A549 (cell line): Measurements from ENCODE around the gene GNG2. TPM values are rescaled to one million over a fixed set of nuclear protein-coding genes. Genes with fewer than 3 reads are reported as not detected.

ENCODE experiments used
- ATAC-seq, 2 experiments: fragments of 200-7000 bp in 1 of 2; fragments of >200 bp in 1 of 2; cut with Nextera tagmentation in 1 of 2; cut with Tn5 transposase in 1 of 2; 3 replicates each; pipeline versions ENCODE4 v1.8.0 to v1.9.1; 2018 to 2020; ENCODE audit warnings: mild to moderate bottlenecking in 1 of 2, moderate library complexity in 1 of 2
- CTCF ChIA-PET: fragments of 300-600 bp; sonication (Branson Sonifier 250); formaldehyde crosslinking; extraction: SDS; loops from one replicate; lab custom pipeline; 2021; ENCODE audit warnings: antibody characterized with exemption, inconsistent platforms; lab: Yijun Ruan, JAX
- POLR2A ChIA-PET: fragments of 350-600 bp; formaldehyde crosslinking; extraction: SDS; loops from one replicate; lab custom pipeline; 2021; ENCODE audit warnings: antibody characterized with exemption, inconsistent platforms; lab: Yijun Ruan, JAX
- DNase-seq, 2 experiments: peaks; one replicate each; pipeline versions ENCODE4 v3.0.0 to v3.0.0-alpha.2; 2011 to 2016; ENCODE audit warnings: low read depth in 1 of 2, low spot score in 1 of 2
- FAIRE-seq: peaks from 2 replicates; lab custom pipeline; 2011; peaks lifted over from hg19 to GRCh38; lab: Jason Lieb, UNC
- H3K27ac ChIP-seq, 2 experiments: fragments of >200 bp; sonication (Bioruptor Twin); formaldehyde crosslinking; 3 replicates each; pipeline ENCODE4 v1.5.1; 2016 to 2017
- H3K4me1 ChIP-seq: fragments of >200 bp; sonication (Bioruptor Twin); formaldehyde crosslinking; 3 replicates; pipeline ENCODE4 v1.6.1; 2016
- H3K4me2 ChIP-seq: fragments of >200 bp; sonication (Bioruptor Twin); formaldehyde crosslinking; 3 replicates; pipeline ENCODE4 v1.6.1; 2016
- H3K4me3 ChIP-seq: fragments of >200 bp; sonication (Bioruptor Twin); formaldehyde crosslinking; 3 replicates; pipeline ENCODE4 v1.5.1; 2016
- H3K9me3 ChIP-seq: fragments of >200 bp; sonication (Bioruptor Twin); formaldehyde crosslinking; 3 replicates; pipeline ENCODE4 v1.6.1; 2016
- BHLHE40 ChIP-seq: IDR thresholded peaks from 2 replicates; pipeline ENCODE4 v1.6.1; 2012; ENCODE audit warnings: low read depth, low read length, inconsistent platforms
- CBX2 ChIP-seq: fragments of 200-600 bp; sonication (generic); IDR thresholded peaks from 2 replicates; pipeline ENCODE4 v1.6.1; 2016; ENCODE audit warnings: low read depth, mild to moderate bottlenecking, borderline replicate concordance
- CBX8 ChIP-seq: fragments of 200-600 bp; sonication (generic); IDR thresholded peaks from 2 replicates; pipeline ENCODE4 v1.6.1; 2016
- CHD4 ChIP-seq: fragments of 200-600 bp; sonication (generic); IDR thresholded peaks from 2 replicates; pipeline ENCODE4 v1.6.1; 2016; ENCODE audit warnings: antibody characterized with exemption, mild to moderate bottlenecking, borderline replicate concordance
- CTCF ChIP-seq: fragments of >200 bp; sonication (Bioruptor Twin); formaldehyde crosslinking; IDR thresholded peaks from 3 replicates; pipeline ENCODE4 v1.5.1; 2016
- ESRRA ChIP-seq: fragments of 150-350 bp; IDR thresholded peaks from 2 replicates; pipeline ENCODE4 v1.6.1; 2014; ENCODE audit warnings: mild to moderate bottlenecking, low read length, borderline replicate concordance
- FOSB ChIP-seq: fragments of 250-450 bp; sonication (Bioruptor Pico); IDR thresholded peaks from 2 replicates; pipeline ENCODE4 v1.5.0; 2020; ENCODE audit warnings: mild to moderate bottlenecking, moderate library complexity
- HDAC2 ChIP-seq: fragments of 200-600 bp; sonication (generic); IDR thresholded peaks from 2 replicates; pipeline ENCODE4 v1.6.1; 2016
- HEYL ChIP-seq: fragments of 250-450 bp; sonication (Bioruptor Pico); IDR thresholded peaks from 2 replicates; pipeline ENCODE4 v1.8.0; 2021; ENCODE audit warnings: mild to moderate bottlenecking, moderate library complexity
- HMGXB4 ChIP-seq: fragments of 250-450 bp; sonication (Bioruptor Pico); IDR thresholded peaks from 2 replicates; pipeline ENCODE4 v1.5.0; 2021; ENCODE audit warnings: mild to moderate bottlenecking, moderate library complexity, borderline replicate concordance
- HOXA7 ChIP-seq: fragments of 250-450 bp; sonication (Bioruptor Pico); IDR thresholded peaks from 2 replicates; pipeline ENCODE4 v1.5.0; 2020; ENCODE audit warnings: mild to moderate bottlenecking, moderate library complexity
- HOXB13 ChIP-seq: fragments of 250-450 bp; sonication (Bioruptor Pico); IDR thresholded peaks from 2 replicates; pipeline ENCODE4 v1.5.0; 2020; ENCODE audit warnings: low read depth, mild to moderate bottlenecking, moderate library complexity
- KDM5A ChIP-seq: fragments of 200-600 bp; sonication (generic); IDR thresholded peaks from 2 replicates; pipeline ENCODE4 v1.6.1; 2016; ENCODE audit warnings: antibody characterized with exemption, mild to moderate bottlenecking
- MAZ ChIP-seq: fragments of 150-350 bp; IDR thresholded peaks from 2 replicates; pipeline ENCODE4 v1.6.1; 2014; ENCODE audit warnings: antibody characterized with exemption, low read depth, low read length, borderline replicate concordance
- NR3C1 ChIP-seq: fragments of >200 bp; sonication (Bioruptor Twin); formaldehyde crosslinking; IDR thresholded peaks from 3 replicates; pipeline ENCODE4 v1.6.1; 2017
- PHF8 ChIP-seq: fragments of 200-600 bp; sonication (generic); IDR thresholded peaks from 2 replicates; pipeline ENCODE4 v1.6.1; 2016; ENCODE audit warnings: low read depth, mild to moderate bottlenecking, antibody characterized with exemption, moderate library complexity, borderline replicate concordance
- RCOR1 ChIP-seq: fragments of 150-350 bp; IDR thresholded peaks from 2 replicates; pipeline ENCODE4 v1.6.1; 2014; ENCODE audit warnings: antibody characterized with exemption, low read length, low read depth
- RNF2 ChIP-seq: fragments of 200-600 bp; sonication (generic); IDR thresholded peaks from 2 replicates; pipeline ENCODE4 v1.6.1; 2016; ENCODE audit warnings: low read depth, mild to moderate bottlenecking, antibody characterized with exemption, moderate library complexity, borderline replicate concordance
- SREBF2 ChIP-seq: fragments of 450-650 bp; IDR thresholded peaks from 2 replicates; pipeline ENCODE4 v1.6.1; 2014; ENCODE audit warnings: mild to moderate bottlenecking, moderate library complexity
- TP53 ChIP-seq: fragments of 250-450 bp; sonication (Bioruptor Pico); IDR thresholded peaks from 2 replicates; pipeline ENCODE4 v1.5.0; 2021; ENCODE audit warnings: mild to moderate bottlenecking, moderate library complexity
- ZNF302 ChIP-seq: fragments of 250-450 bp; sonication (Bioruptor Pico); IDR thresholded peaks from 2 replicates; pipeline ENCODE4 v1.9.0; 2021; ENCODE audit warnings: inconsistent platforms, mild to moderate bottlenecking, moderate library complexity
- WGBS: methylation state at CpG from one replicate; pipeline ENCODE4 v1.1.6; 2017; ENCODE audit errors: missing lambda C conversion rate; 5-methylcytosine and 5-hydroxymethylcytosine counted together
- polyA plus RNA-seq, 4 experiments: library from polyadenylated mRNA; depleted of rRNA in 3 of 4; stranded (reverse); fragments of >200 nt; fragmentation: RNase III in 1 of 4; extraction: RNeasy Plus Mini Kit Qiagen cat#74134 plus additional on column Dnase treatment in 1 of 4; gene quantifications; 2 replicates in 3 of 4; 3 replicates in 1 of 4; pipeline ENCODE4 v1.2.3, GENCODE V29; 2011 to 2017
- TF ChIP-seq, protein P1 (sequence below): IDR thresholded peaks from 2 replicates; pipeline ENCODE4 v1.6.1; 2012
- TF ChIP-seq, protein P2 (sequence below): fragments of 150-350 bp; IDR thresholded peaks from 2 replicates; pipeline ENCODE4 v1.6.1; 2014; ENCODE audit warnings: low read depth, mild to moderate bottlenecking, low read length
- TF ChIP-seq, protein P3 (sequence below): fragments of >200 bp; sonication (Bioruptor Twin); formaldehyde crosslinking; IDR thresholded peaks from 3 replicates; pipeline ENCODE4 v1.6.1; 2016

Gene GNG2
- polyA plus RNA-seq, 2 of the 4 experiments (the other 2 are of a cell fraction) = 2.1 to 3.0 TPM

DNA sequence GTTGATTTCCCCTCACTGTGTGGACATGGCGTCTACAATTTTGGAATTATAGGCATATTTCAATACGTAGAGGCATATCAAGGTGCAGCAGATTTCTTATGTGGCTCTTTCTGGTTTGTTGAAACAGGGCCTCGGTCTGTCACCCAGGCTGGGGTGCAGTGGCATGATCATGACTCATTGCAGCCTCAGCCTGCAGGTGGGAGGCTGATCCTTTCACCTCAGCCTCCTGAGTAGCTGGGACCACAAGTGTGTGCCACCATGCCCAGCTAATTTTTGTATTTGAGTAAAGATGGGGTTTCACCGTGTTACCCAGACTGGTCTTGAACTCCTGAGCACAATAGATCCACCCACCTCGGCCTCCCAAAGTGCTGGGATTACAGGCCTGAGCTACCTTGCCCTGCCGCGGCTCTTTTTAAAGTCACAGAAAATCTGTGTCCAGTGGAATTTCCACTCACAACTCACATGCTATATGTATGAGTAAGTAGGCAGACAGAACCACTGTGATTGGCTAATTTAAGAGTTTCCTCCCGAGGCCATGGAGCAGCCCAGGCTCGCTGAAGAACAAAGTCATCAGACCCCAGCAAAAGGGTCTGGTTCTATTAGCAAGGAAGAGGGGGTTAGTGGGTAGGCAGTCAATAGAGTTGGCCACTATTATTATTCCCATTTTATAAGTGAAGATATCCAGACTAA lies 9.1 kb downstream of the GNG2 start (continued):
- TF ChIP-seq, protein P1, sequence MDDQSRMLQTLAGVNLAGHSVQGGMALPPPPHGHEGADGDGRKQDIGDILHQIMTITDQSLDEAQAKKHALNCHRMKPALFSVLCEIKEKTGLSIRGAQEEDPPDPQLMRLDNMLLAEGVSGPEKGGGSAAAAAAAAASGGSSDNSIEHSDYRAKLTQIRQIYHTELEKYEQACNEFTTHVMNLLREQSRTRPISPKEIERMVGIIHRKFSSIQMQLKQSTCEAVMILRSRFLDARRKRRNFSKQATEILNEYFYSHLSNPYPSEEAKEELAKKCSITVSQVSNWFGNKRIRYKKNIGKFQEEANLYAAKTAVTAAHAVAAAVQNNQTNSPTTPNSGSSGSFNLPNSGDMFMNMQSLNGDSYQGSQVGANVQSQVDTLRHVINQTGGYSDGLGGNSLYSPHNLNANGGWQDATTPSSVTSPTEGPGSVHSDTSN = no peak
- TF ChIP-seq HDAC2 = no peak
- no peak for TF ChIP-seq TP53 (CRISPR knock-in tag)
- TF ChIP-seq MAZ = no peak
- no peak for TF ChIP-seq ESRRA
- TF ChIP-seq, all 56 proteins: peak for 0

- H3K4me3 ChIP-seq = no peak overlapping the region
- FAIRE-seq = no peak
- no peak for DNase-seq
- H3K4me2 ChIP-seq = no peak overlapping the region
- no peaks in the 10 kb centered on the region for H3K9me3 ChIP-seq
- ChIA-PET POLR2A (no interaction called here), CTCF (interaction anchor here (0.6 kb wide), 1 partner anchor 1282 kb away, joined by 4 read pairs; no protein-coding TSS in a partner anchor)
- H3K4me1 ChIP-seq = peaks cover 25% of the 10 kb centered on the region
- no peak overlapping the region for H3K27ac ChIP-seq
- 97% methylated on average over 2 of the region's 2 CpGs for WGBS
- no peak for TF ChIP-seq CTCF
- no peak for TF ChIP-seq ZNF302
- no peak for TF ChIP-seq MAZ
- TF ChIP-seq BHLHE40 = no peak
- TF ChIP-seq CBX8 = no peak
- no peak for TF ChIP-seq ESRRA
- no peak for TF ChIP-seq HOXA7 (CRISPR knock-in tag)
- TF ChIP-seq RNF2 = no peak
- TF ChIP-seq CHD4 = no peak
- TF ChIP-seq, all 56 proteins: peak for 0
- no peak for ATAC-seq
Measured at GRCh38 chr14:51870606-51871005, 10.2 kb downstream of the GNG2 start.

- no peak for DNase-seq
- no peak overlapping the region for H3K4me3 ChIP-seq
- 86% methylated on average over 2 of the region's 2 CpGs for WGBS
- CTCF ChIA-PET = no interaction called here
- ATAC-seq = no peak
- no peak overlapping the region for H3K4me2 ChIP-seq
- no peak for FAIRE-seq
- POLR2A ChIA-PET = interaction anchor here (1.7 kb wide), 1 partner anchor 11 kb away, joined by 4 read pairs; the partner anchor contains the start of gene GNG2
- TF ChIP-seq PHF8 (no peak), HOXB13 (CRISPR knock-in tag) (no peak), SREBF2 (no peak), KDM5A (no peak), CBX2 (no peak), NR3C1 (no peak)
- no peaks in the 10 kb centered on the region for H3K9me3 ChIP-seq
- H3K4me1 ChIP-seq = peaks cover 25% of the 10 kb centered on the region
- H3K27ac ChIP-seq = peak overlapping the region in 1 of 2 experiments; percentile 66; a peak in 3 of 6 replicates
Measured at GRCh38 chr14:51871846-51872245, 11.4 kb downstream of the GNG2 start.

- H3K9me3 ChIP-seq = no peaks in the 10 kb centered on the region
- POLR2A ChIA-PET = interaction anchor here (1.7 kb wide), 1 partner anchor 11 kb away, joined by 4 read pairs; the partner anchor contains the start of gene GNG2
- H3K4me1 ChIP-seq = peaks cover 25% of the 10 kb centered on the region
- peak overlapping the region; percentile 36 to 62 for H3K27ac ChIP-seq
- DNase-seq = no peak
- FAIRE-seq = no peak
- 39% methylated on average over 3 of the region's 3 CpGs for WGBS
- H3K4me3 ChIP-seq = no peak overlapping the region
- CTCF ChIA-PET = interaction anchor here (1.3 kb wide), 1 partner anchor 106 kb away, joined by 6 read pairs; no protein-coding TSS in a partner anchor
- peak; percentile 11 to 41; a peak in 4 of 6 replicates for ATAC-seq
- peak overlapping the region; percentile 59 for H3K4me2 ChIP-seq
- TF ChIP-seq KDM5A (no peak), HMGXB4 (CRISPR knock-in tag) (no peak), FOSB (no peak), HEYL (CRISPR knock-in tag) (no peak), RCOR1 (no peak), NR3C1 (no peak), HOXA7 (CRISPR knock-in tag) (no peak)
- TF ChIP-seq, protein P2, sequence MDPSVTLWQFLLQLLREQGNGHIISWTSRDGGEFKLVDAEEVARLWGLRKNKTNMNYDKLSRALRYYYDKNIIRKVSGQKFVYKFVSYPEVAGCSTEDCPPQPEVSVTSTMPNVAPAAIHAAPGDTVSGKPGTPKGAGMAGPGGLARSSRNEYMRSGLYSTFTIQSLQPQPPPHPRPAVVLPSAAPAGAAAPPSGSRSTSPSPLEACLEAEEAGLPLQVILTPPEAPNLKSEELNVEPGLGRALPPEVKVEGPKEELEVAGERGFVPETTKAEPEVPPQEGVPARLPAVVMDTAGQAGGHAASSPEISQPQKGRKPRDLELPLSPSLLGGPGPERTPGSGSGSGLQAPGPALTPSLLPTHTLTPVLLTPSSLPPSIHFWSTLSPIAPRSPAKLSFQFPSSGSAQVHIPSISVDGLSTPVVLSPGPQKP = no peak
- TF ChIP-seq, protein P3, sequence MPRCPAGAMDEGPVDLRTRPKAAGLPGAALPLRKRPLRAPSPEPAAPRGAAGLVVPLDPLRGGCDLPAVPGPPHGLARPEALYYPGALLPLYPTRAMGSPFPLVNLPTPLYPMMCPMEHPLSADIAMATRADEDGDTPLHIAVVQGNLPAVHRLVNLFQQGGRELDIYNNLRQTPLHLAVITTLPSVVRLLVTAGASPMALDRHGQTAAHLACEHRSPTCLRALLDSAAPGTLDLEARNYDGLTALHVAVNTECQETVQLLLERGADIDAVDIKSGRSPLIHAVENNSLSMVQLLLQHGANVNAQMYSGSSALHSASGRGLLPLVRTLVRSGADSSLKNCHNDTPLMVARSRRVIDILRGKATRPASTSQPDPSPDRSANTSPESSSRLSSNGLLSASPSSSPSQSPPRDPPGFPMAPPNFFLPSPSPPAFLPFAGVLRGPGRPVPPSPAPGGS = no peak
Measured at GRCh38 chr14:51872396-51872795, 12.0 kb downstream of the GNG2 start.
